ENCODE data around the gene TAF6L.
"Not testable (repeated sequence)": the region's sequence is repeated elsewhere in the genome, so short reads cannot be mapped to it uniquely, and the experiment has no call there.

Gene TAF6L

DNA sequence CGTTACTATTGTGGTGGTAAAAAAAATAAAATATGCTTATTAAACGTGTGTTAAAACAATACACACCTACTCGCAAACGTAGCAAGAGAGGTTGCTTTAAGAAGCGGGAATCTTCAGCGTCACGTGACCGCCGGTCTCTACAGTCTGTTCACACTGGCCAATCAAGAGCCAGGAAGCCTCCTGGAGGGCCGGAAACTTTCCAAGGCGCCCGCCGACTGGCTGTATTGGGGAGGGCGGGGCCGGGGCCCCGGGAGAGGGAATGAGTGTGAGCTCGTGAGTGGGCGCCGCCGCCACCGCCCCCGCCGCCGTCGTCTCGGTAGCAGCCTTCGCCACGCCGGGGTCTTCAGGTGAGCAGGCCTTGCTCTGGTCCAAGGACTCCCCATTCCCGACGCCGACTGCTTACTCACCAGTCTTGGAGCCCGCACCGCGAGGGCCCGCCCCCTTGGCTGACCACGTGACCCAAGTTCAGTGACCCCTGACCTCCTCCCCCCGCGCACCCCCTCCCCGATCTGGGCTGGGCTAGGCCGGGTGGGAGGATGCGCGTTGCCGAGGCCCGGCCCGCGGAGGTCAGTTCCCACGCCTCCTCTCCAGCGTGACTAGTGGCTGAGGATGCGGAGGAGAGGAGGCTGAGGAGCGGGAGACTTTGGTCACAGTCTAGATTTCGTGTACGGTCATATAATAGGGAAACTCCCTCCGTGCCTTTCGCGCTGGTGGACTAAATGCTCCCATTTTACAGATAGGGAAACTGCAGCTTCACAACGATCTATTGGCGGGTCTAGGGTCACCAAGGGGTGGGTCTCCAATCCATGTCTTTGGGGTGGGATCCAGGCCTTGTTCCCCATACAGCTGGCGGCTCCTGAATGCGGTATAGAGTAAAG lies at the start of gene TAF6L:
TSS of gene TAF6L (plus strand) at position 253 of the 878 bp plus-strand sequence. CDS start 4,388 bp downstream, outside the sequence.
- DNase-seq (ENCODE audit: low read depth in 2 of 3, low spot score in 1 of 3): peak; percentile 94 to 97 (median 96)

GRCh38 chr11:62721994-62722393 lies 49.2 kb upstream of the TAF6L start:
- DNase-seq (ENCODE audit: low read depth in 2 of 3, low spot score in 1 of 3): no peak

GRCh38 chr11:62724171-62724570 lies 47.0 kb upstream of the TAF6L start:
- DNase-seq (ENCODE audit: low read depth in 2 of 3, low spot score in 1 of 3): no peak

DNA sequence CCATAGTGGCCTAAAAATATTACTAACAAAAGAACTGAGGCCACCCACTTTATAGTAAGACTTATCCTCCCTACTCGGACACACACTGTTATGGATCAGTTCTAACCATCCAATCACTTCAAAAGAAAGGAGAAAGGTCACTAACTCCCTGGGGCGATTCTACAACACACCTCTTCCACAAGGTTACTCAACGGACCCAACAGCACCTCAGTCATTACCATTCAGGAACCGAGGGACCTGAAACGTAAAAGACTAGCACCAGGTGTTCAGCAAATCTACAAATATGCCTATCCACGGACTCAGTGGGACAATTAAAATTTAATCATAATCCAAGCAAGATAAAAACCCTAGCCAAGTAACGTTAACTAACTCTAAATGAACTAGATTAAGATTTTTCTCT lies 45.5 kb upstream of the TAF6L start:
- no peak for DNase-seq (ENCODE audit: low read depth in 2 of 3, low spot score in 1 of 3)

GRCh38 chr11:62726156-62726914 lies 44.9 kb upstream of the TAF6L start:
- DNase-seq (ENCODE audit: low read depth in 2 of 3, low spot score in 1 of 3): no peak

- no peak for DNase-seq (ENCODE audit: low read depth in 2 of 3, low spot score in 1 of 3)
Measured at GRCh38 chr11:62726915-62727164, 44.4 kb upstream of the TAF6L start.

- peak; percentile 95 to 99 (median 96) for DNase-seq (ENCODE audit: low read depth in 2 of 3, low spot score in 1 of 3)
Measured at GRCh38 chr11:62727165-62727871, 43.9 kb upstream of the TAF6L start, which contains the start of gene HNRNPUL2. Gene HNRNPUL2, minus strand, starts transcription at chr11:62727457. Its CDS starts 301 bp downstream, at chr11:62727156.

DNA sequence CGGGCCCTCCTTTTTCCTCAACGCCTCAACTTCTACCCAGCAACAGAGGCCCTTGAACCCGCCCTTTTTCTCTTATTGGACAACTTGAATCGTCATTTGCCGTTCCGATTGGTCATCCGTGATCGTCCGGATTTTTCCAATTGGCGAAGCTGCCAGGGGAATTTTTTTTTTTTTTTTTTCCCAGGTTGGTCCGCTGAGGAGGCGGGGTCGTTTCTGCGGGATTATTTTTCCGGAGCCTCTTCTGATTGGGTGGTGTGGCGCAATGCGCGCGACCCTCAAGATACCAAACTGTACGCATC lies 43.4 kb upstream of the TAF6L start:
- peak; percentile 75 to 76 (median 75) for DNase-seq (ENCODE audit: low read depth in 2 of 3, low spot score in 1 of 3)

- peak; percentile 63 to 82 (median 78) for DNase-seq (ENCODE audit: low read depth in 2 of 3, low spot score in 1 of 3)
Measured at GRCh38 chr11:62728171-62728988, 42.8 kb upstream of the TAF6L start, which contains the start of gene TTC9C. Gene TTC9C, plus strand, starts transcription at chr11:62728486. Its CDS starts 363 bp downstream, at chr11:62728849.

DNA sequence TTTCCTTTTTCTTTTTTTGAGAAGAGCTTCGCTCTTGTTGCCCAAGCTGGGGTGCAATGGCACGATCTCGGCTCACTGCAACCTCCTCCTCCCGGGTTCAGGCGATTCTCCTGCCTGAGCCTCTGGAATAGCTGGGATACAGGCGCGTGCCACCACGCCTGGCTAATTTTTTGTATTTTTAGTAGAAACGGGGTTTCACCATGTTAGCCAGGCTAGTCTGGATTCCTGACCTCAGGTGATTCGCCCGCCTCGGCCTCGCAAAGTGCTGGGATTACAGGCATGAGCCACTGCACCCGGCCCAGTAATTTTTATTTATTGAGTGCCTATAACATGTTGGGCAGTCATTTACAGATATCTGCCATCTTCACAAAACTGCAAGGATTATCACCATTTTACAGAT lies 41.1 kb upstream of the TAF6L start:
- not testable (repeated sequence) for DNase-seq (ENCODE audit: low read depth in 2 of 3, low spot score in 1 of 3)

GRCh38 chr11:62732830-62733229 lies 38.4 kb upstream of the TAF6L start:
- no peak for DNase-seq (ENCODE audit: low read depth in 2 of 3, low spot score in 1 of 3)

GRCh38 chr11:62737196-62737595 lies 34.0 kb upstream of the TAF6L start:
- no peak for DNase-seq (ENCODE audit: low read depth in 2 of 3, low spot score in 1 of 3)

GRCh38 chr11:62747475-62748160 lies 23.6 kb upstream of the TAF6L start:
- DNase-seq (ENCODE audit: low read depth in 2 of 3, low spot score in 1 of 3): no peak

- not testable (repeated sequence) for DNase-seq (ENCODE audit: low read depth in 2 of 3, low spot score in 1 of 3)
Measured at GRCh38 chr11:62749931-62750330, 21.3 kb upstream of the TAF6L start.

DNA sequence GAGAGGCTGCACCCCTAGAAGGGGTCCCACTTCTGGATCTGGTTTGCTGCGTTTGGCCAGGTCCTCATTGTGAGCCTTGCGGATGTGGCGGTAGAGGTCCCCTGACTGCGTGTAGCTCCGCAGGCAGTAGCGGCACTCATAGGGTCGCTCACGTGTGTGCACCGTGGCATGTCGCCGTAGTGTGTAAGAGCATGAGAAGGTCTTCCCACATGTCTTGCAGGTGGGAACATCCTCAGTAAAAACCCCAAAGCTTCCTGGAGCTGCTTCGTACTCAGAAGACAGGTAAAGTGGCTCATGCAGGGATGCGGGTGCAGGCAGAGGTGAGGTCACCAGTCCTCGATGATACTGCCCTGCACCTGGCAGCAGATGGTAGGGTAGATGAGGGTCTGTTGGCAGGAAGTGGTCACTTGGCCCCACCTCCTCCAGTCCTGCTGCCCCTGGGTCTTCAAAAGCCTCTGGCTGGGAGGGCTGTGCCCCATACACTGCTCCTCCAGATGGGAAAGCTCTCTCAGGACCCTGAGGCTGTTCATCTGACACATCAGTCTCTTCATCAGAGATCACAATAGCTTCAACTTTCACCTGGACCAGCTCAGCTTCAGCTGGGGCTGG lies 18.9 kb upstream of the TAF6L start:
- no peak for DNase-seq (ENCODE audit: low read depth in 2 of 3, low spot score in 1 of 3)

- DNase-seq (ENCODE audit: low read depth in 2 of 3, low spot score in 1 of 3): no peak
Measured at GRCh38 chr11:62752994-62753735, 18.0 kb upstream of the TAF6L start.

GRCh38 chr11:62753736-62754603 lies 17.2 kb upstream of the TAF6L start, which contains the start of gene ZBTB3:
Gene ZBTB3, minus strand, starts transcription at chr11:62754160. Its CDS starts 496 bp downstream, at chr11:62753664.
- DNase-seq (ENCODE audit: low read depth in 2 of 3, low spot score in 1 of 3): peak; percentile 95 to 98 (median 96)

- no peak for DNase-seq (ENCODE audit: low read depth in 2 of 3, low spot score in 1 of 3)
Measured at GRCh38 chr11:62755086-62755615, 16.0 kb upstream of the TAF6L start.
